ENCODE results near the gene CCDC197.

- no peak for TF ChIP-seq CTCF (conservative IDR thresholded peaks at IDR 0.05; ENCODE audit: low read length)
- TF ChIP-seq EZH2phosphoT487 (IDR thresholded peaks at IDR 0.05; ENCODE audit: borderline replicate concordance, low read depth, low read length), result no peak
These were observed at the start of gene CCDC197 for GRCh38 chr14:93997082-93997481.

Measured in OCI-LY7 (cell line).